ENCODE data around the gene CLIC4.

Gene CLIC4

GRCh38 chr1:24850328-24850920 lies 105.2 kb downstream of the CLIC4 start:
- ChIA-PET POLR2A (interaction anchor here (1.6 kb wide), 1 partner anchor 257 kb away, joined by 6 read pairs; no protein-coding TSS in a partner anchor), CTCF (interaction anchor here (1.0 to 5.4 kb wide), 6 partner anchors 12 to 355 kb away, joined by 3 to 44 read pairs (median 24); no protein-coding TSS in a partner anchor)
- H3K4me3 ChIP-seq (ENCODE audit: low read depth, low read length): no peak overlapping the region
- TF ChIP-seq CTCF (IDR thresholded peaks at IDR 0.05; ENCODE audit: insufficient read depth, low read length, missing control alignments): no peak
- DNase-seq (ENCODE audit: low read depth, low spot score): no peak

GRCh38 chr1:24853649-24854048 lies 108.4 kb downstream of the CLIC4 start:
- POLR2A ChIA-PET: no interaction called here
- DNase-seq (ENCODE audit: low read depth, low spot score): no peak
- H3K4me3 ChIP-seq (ENCODE audit: low read depth, low read length): no peak overlapping the region
- TF ChIP-seq CTCF (IDR thresholded peaks at IDR 0.05; ENCODE audit: insufficient read depth, low read length, missing control alignments): no peak
- CTCF ChIA-PET: interaction anchor here (1.3 to 2.9 kb wide), 2 partner anchors 73 to 165 kb away, joined by 3 to 15 read pairs; no protein-coding TSS in a partner anchor

- POLR2A ChIA-PET: interaction anchor here (0.6 kb wide), 1 partner anchor 115 kb away, joined by 3 read pairs; no protein-coding TSS in a partner anchor
- CTCF ChIA-PET: interaction anchor here (0.7 kb wide), 1 partner anchor 8 kb away, joined by 3 read pairs; no protein-coding TSS in a partner anchor
- TF ChIP-seq CTCF (IDR thresholded peaks at IDR 0.05; ENCODE audit: insufficient read depth, low read length, missing control alignments): no peak
- no peak overlapping the region for H3K4me3 ChIP-seq (ENCODE audit: low read depth, low read length)
- DNase-seq (ENCODE audit: low read depth, low spot score): no peak
Observed at GRCh38 chr1:24855474-24855873, 110.2 kb downstream of the CLIC4 start.

GRCh38 chr1:24856787-24857506 lies 111.7 kb downstream of the CLIC4 start:
- ChIA-PET POLR2A (no interaction called here), CTCF (no interaction called here)
- no peak for DNase-seq (ENCODE audit: low read depth, low spot score)
- TF ChIP-seq CTCF (IDR thresholded peaks at IDR 0.05; ENCODE audit: insufficient read depth, low read length, missing control alignments): no peak
- H3K4me3 ChIP-seq (ENCODE audit: low read depth, low read length): no peak overlapping the region

- TF ChIP-seq CTCF (IDR thresholded peaks at IDR 0.05; ENCODE audit: insufficient read depth, low read length, missing control alignments): no peak
- CTCF ChIA-PET: no interaction called here
- POLR2A ChIA-PET: no interaction called here
- DNase-seq (ENCODE audit: low read depth, low spot score): no peak
- no peak overlapping the region for H3K4me3 ChIP-seq (ENCODE audit: low read depth, low read length)
Observed at GRCh38 chr1:24857507-24858133, 112.4 kb downstream of the CLIC4 start.

- ChIA-PET CTCF (no interaction called here), POLR2A (no interaction called here)
- H3K4me3 ChIP-seq (ENCODE audit: low read depth, low read length): no peak overlapping the region
- no peak for TF ChIP-seq CTCF (IDR thresholded peaks at IDR 0.05; ENCODE audit: insufficient read depth, low read length, missing control alignments)
- DNase-seq (ENCODE audit: low read depth, low spot score): no peak
Observed at GRCh38 chr1:24858277-24858676, 113.0 kb downstream of the CLIC4 start.
